GM18517 (cell line): ENCODE results near the gene SERTAD4.
"Not testable (repeated sequence)": the region's sequence is repeated elsewhere in the genome, so short reads cannot be mapped to it uniquely, and the experiment has no call there.

ENCODE experiments used
- ATAC-seq: cut with Tn5 transposase; IDR thresholded peaks from one replicate; pipeline ENCODE4 v1.9.1; 2021; ENCODE audit warnings: mild to moderate bottlenecking, moderate library complexity; ENCODE audit not compliant: unreplicated experiment

Gene SERTAD4

DNA sequence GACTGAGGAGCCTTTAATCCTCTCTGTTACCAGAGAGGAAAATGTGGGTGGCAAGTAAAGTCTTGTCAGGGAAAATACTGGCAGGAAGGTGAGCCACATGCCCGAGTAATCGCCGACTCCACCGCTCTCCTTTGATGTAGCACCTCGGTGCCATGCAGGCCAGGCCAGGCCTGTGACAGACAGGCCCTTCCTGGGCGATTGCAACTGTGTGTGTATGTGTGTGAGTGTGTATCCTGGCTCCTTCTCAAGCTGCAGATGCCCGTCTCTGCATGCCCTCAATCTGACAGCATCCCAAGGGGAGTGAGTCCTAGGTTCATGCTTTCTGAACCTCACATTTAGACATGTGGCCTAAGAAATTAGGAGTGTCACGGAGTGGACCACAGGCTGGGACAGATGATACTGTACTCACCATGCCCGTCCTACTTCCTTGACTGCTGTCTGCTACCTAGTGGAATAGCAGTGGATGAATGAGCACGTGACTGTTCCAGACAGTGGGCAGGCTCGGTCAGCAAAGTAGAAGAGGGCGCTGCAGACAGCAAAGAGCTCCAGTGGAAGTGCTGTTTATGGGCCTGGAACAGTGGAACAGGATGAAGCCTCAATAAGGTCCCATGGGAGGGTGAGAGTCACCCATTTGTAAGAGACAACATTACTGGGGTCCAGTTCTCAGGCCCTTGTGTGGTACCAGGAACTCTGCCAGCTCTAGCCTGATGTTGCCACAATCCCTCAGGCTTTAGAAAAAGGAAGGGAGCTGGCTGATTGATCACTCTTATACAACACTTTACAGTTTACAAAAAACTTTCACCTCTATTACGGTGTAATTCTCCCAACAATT, 25.3 kb downstream of the SERTAD4 start:
- ATAC-seq: no peak

DNA sequence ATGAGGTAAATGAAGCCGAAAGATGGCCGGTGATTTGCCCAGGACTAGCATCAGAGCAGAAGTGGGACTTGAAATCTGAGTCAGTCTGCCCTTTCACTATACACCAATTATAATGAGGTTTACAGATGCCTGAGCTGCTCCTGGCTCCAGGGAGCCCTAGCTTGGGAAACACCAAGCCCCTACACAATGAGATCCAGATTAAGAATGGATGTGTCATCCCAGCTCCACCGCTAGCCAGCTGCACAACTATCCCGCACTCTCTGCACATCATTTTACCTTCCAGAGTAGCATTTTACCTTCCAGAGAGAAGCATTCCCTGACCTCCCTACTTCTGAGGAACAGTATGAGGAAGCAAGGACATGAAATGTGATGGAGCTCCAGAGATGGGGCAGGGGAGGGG, 27.0 kb downstream of the SERTAD4 start:
- ATAC-seq: no peak

DNA sequence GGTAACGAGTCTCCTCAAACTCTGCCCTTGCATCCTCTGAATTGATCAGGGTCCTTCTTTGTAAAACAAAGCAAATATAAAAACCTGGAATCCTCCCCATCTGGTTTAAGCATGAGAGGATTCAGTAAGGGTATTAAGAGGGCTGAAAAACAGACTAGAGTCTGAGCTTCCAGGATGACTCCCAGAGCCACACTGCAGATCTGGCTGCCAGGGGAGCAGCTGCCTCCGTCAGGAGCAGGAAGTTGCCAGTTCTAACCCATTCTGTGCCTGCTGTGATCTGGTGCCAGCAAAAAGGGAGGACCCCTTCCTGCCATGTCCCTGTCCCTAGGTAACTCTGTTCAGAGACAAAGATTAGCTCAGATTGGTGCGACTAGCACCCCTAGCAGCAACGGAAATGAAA, 27.5 kb downstream of the SERTAD4 start:
- no peak for ATAC-seq

DNA sequence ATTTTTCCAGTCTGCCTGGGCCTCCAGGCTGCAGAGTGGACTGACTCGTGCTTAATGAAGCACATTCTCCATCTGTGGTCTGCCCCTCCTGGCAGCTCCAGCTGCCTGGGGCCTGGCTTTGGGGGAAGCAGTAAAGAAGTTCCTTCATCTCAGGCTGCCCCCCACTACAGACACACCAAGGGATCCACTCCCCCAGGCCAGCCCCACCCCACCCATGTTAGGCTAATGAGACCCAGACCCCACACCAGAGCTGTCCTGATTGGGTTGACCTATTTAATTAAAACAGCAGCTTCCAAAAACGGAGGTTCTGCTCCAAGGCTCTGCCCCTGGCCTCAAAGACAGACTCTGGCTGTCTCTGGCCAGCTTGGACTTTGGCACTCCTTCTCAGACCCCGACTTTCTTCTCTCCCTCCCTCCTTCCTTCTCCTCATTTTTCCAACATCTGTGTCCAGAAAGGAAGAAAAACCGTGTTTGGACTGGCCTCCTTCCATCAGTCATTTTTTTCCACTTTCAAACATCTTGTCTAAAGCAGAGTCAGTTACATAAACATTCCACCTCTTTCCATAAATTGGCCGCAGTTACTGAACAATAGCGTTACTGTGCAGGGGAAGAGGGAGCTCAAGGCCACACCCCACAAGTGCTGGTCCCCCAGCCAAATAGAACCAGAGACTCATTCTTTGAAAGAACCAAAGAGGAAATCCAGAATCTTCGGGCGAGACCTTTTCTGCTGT, 29.7 kb downstream of the SERTAD4 start:
- no peak for ATAC-seq

DNA sequence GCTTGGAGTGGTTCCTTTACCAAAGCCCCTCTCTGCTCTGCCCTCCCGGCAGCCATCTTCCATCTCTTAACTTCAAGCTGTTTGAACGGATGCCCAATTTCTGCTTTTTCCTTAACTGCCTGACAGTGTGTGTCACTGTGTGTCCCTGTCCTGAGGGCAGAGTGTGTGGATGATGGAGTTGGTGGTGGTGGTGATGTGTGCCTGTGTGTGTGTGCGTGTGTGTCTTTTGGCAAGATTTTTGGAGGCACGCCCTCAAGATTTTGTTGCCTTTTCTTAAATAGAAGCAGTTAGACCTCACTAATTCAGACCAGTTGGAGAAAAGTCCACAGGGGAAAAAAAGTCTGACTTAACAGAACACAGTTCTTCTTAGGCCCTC, 30.3 kb downstream of the SERTAD4 start:
- ATAC-seq: no peak

DNA sequence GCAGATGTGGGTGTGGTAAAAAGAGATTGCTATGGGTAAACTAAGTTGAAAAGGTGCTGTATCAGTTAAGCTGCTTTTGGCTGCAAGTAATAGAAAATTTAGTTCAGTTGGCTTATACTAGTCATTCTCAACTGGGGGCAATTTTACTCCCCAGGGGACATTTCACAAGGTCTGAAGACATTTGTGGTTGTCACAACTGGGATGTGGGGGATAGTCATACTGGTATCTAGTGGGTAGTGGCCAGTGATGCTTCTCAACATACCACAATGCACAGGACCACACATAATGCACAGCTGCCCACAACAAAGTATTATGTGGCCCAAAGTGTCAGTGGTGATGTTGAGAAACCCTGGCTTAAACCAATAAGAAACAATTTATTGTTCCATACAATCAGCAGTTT, 31.4 kb downstream of the SERTAD4 start:
- ATAC-seq: no peak

DNA sequence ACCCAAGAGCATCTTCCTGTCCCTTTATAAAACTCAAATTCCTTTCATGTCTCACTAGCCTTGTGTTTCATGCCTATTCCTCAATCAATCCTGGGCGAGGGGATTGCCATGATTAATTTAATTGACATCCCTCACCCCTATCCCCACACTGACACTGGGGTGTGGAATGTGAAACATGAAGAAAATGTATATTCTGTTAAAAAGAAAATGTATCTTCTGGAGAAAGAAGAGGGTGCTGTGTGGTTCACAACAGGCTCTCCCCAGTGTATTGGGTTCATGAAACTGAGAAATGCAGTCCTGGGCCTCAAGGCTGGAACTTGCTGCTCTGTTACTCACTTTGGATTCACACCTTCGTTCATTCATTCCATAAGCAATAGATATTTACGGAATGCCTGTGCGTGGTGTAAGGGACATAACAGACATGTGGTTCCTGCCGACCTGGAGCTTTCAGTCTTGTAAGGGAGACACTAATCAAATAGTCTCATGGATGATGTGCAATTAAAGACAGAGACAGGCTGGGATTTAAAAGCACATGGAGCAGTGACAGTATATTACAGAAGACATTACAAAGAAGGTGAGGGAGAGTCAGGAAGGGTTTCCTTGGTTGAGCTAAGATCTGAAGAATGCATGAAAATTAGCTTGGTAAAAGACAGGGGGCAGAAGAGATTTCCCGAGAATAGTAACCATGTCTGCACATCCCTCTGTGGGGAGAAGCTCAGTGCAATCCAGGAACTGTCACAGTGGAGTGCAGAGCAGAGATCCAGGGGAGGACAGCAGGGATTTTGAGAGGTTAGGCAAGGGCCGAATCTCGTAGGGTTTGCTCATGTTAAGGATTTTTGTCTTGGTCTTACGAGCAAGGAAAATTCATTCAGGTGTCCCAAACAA, 32.1 kb downstream of the SERTAD4 start:
- no peak for ATAC-seq

DNA sequence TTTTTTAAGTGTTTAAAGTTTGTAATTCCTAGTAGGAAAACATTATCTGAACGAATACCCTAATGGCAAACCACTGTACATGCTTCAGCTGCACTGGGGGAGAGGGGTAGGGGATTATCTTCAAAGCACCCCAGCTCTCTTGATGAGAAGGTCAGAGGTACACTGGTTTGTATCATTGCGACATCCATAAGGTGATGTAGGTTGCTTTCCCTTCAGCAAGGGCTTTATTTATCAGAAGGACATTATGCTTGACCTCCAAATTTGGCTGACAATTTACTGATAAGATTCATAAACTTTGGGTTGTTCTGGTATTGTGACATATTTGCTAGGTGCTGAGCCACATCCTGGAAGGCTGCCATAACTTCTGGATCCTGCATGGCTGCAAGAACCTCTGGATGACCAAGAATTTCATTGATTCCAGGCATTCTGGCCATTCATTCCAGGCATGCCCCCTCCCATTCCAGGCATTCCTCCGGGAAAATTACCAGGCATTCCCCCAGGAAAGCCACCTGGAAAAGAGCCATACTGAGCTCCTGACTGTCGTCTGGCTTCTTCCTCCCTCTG, 32.9 kb downstream of the SERTAD4 start:
- ATAC-seq: not testable (repeated sequence)

DNA sequence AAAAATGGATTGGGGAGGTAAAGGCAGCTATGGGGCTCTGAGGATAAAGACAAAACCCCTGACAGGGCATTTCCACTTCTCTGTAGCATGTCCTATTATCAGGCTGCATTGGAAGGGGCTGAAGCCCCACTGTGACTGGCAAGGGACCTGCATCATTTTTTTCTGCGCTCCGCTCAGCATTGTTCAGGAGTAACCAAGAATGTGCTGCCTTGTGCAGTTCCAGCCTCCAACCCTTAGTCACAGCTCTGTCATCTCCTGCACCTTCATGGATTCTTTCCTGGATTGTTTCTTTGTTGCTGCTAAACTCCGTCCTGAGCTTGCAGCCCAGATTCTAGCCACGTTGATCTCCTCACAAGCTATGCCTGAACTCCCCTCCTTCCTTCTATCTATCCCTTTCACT, 37.4 kb downstream of the SERTAD4 start:
- no peak for ATAC-seq

DNA sequence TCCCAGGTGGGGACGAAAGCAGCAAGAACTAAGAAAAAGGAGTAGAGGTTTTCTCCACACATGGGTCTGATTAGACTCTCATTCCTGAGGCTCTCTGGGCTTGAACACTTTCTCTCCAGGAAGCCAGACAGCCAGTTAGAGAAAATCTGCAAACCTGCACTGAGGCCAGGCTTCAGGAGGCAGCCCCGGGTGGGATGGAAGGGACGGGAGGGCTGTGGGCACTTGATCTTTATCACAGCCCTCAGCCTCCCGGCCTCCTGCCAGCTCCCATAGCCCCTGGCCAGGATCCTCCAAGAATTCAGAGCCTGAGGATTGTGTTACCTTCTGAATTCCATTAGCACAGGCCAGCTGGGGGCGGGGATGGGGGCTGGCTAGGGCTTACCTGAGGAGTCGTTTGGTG, 40.1 kb downstream of the SERTAD4 start:
- no peak for ATAC-seq

DNA sequence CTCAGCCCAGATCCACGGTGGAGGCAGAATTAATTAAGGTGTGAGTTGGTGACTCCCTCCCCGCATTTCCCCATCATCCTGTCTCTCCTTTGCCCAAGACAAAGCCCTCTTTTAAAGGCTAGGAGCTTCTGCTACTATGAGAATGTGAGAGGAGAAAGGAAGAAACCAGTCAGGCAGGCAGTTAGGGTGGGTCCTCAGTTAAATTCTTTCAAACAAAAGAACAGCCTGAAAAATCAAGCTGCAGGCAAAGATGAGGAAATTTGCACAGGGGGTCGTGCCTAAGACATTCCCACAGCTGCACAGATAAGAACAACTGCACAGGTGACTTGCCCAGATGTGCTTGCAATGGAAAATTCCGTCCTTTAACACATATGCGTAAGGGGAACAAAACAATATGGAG, 47.6 kb downstream of the SERTAD4 start:
- ATAC-seq: no peak

DNA sequence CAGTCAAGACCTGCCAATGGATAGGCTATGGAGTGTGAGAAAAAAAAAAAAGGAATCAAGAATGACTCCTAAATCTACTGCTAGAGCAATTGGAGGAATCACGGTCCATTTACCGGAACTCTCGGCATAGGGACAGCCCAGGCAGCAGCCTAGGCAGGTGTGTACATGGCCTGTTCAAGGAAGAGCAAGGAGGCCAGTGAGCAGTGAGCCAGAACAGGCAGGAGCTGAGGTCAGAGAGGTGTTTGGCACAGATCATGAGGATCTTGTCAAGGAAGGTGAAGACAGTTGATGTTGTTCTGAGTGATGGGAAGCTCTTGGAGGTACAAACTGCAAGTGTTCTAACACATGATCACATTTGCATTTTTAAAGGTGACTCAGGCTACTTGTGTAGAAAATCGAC, 55.5 kb downstream of the SERTAD4 start:
- no peak for ATAC-seq

DNA sequence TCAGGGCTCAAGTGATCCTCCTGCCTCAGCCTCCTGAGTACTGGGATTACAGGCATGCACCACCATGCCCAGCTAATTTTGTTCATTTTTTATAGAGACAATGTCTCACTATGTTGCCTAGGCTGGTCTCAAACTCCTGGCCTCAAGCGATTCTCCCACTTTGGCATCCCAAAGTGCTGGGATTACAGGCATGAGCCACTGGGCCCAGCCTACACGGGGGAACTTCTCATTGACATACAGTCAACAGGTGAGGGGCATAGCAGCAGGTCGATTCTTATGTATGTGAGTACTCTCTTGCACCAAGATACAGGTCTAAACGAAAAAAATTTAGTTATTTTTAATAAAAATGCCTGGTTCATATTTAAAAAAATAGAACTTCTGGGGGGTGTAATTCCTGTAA, 56.7 kb downstream of the SERTAD4 start:
- ATAC-seq: no peak

DNA sequence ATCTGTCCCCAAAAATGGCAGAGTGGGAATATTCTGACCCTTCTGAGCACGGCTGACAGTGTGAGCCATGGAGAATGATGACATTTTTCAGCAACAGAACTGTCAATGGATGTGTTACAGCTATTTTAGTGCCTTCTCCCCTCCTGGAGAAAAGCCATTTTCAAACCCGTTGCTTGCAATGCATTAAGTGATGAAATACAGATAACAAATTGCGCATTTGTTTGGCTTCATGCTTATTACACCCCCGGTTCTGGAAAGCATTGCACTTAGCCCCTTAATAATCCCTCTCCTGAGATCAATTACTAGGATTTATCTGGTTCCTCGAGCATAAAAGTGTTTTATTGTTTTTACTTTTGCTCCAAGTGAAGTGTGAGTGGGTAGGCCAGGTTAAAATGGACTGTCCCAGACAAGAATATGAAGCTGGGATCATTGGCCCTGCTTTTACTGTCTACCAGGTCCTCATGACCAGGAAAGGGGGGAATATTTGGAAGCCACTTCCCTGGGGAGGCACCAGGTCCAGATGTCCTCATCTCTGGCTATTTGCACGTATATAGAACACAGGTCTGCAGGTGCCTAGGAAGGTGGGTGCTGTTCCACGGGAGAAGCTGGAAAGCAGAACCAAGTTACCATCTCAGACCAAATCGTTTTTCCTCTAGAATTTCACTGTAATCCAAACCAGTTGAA, 58.6 kb downstream of the SERTAD4 start:
- no peak for ATAC-seq

DNA sequence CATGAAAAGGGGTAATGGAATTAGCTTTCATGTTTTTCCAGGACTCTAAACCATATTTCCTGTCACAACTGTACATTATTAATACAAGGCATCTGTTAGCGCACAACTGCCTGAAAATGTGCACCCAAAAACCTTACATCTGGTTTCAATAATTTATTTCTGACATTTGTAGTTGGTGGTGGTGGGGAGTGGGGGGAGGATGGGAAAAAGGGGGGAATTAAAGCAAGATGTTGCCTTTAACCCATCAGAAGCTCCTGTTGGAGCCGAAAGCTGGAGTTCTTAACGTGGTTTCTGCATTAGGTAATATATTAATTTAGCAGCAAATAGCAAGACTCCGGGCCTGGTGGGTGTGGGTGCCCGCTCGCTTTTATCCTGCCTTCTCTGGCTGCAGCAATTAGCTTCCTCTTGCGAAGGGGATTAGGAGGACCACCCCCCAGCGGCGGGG, 59.2 kb downstream of the SERTAD4 start:
- no peak for ATAC-seq

DNA sequence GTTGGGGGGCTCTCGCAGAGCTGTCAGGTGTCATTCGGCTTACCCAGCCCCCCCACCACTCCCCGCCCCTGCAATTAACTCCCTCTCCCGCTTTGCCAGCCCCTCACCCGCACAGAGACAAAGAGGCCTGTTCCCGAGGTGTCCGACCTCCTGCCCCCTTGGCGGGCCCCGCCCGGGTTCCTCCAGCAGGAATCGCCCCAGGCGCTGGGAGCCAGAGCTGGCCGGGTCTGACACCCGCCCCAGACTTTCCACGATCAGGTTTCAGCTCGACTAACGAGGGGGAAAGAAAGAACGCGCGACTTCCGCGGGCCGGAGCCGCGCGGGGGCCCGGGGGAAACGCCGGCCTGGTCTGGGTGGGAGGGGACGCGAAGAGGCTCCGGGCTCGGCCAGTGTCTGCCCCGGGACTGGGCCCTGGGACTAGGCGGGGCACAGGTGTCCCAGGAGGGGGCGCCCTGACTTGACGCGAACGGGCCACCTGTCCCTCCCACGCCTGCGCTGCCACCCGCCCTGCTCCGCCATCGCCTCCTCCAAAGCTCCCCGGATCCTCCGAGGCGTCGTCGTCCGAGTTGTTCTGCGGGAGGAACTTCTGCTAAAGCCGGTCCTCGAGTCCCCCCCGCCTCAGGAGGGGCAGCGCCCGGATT, 59.8 kb downstream of the SERTAD4 start:
- ATAC-seq: no peak

DNA sequence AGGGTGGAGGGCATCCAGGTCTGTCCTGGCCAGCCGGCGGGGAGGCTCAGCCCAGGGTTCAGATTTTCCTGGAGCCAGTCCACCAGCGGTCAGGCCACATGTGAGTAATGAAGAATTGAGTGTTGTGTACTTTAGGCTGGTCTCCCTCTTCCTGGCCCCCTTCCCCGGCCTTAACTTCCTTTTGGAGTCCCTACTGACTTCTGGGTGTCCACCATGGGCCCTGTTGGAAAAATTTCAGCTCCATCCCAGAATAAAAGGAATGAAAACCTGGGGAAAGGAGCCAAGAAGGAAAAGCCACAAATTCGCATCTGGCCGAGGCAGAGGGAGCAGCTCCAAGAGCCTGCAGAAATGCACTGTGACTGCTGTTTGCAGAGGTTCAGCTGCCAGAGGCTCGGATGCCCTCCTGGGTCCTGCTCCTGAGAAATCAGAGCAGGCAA, 60.6 kb downstream of the SERTAD4 start:
- no peak for ATAC-seq

DNA sequence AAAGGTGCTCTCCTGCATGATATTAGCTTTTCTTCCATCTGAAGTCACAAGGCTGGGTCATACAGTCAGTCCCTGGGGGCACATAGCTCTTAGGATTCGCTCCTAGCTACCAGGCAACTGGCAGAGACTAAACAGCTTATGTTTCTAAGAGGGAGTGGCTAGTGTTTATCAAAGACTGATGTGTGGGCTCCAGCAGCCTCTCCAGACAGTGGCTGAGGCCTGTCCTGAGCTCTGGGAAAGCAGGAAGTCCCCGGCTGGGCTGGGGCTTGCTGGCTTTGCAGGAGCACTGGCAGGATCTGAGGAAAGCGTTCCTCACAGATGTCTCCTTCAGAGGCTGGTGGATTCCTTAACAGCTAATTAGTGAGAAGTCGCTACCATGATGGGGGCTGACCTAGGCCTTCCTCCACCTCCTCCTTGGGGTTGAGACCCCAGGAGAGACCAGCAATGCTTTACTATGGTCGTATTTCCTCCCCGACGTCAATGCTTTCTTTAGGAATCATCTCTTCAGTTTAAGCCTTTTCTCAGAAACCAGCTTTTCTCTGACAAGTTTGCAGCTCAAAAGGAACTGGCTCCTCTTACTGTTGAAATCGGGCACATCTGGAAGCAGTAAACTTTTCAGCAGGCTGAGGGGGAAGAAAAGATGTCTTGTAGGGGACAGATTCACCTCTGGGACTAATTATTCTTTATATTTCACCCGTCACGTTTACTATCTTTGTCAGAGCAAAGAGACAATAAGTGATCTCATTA, 62.6 kb downstream of the SERTAD4 start:
- no peak for ATAC-seq
